ENCODE data around the gene TPPP3. TPM values are rescaled to one million over a fixed set of nuclear protein-coding genes. Genes with fewer than 3 reads are reported as not detected.

TPPP3 gene
- polyA plus RNA-seq, 1 donor = 42.7 TPM

DNA sequence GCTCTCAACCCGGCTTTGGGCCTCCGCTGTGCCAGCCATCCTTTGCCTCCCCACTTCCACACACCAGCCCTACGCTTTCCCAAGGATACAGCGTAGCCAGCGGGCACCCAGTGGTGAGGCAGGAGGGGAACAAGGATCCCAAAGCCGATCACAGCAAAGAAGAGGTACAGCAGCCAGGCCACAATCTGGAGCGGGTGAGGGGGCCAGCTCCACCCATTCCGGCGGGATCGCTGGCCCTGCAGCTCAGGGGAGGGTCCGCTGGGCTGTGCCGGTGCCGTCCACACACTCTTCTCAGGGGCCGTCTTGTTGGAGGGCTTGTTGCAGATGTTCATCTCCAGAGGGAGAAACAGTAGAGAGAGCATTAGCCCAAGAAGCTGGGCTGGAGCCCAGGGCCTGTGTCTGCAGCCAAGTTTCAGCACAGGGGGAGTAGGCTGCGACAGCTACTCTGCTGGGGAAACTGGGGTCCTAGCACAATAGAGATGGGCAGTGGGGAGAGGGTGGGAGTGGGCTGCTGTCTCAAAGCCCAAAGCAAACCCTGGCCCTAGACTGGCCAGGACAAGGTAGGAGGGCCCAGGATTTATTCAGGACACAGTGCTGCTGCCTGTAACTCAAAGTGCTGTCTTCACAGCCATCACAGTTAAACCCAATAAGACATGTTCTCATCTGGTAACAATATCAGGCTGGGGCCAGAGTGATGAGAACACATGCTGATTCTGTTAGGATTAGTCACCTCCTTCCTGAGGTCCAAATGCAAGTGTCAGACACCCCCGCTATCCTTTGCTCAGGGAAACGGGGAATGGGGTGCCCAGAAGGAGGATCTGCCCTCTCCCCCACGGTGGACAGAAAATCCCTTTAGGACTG, 13.0 kb upstream of the TPPP3 start:
- no peak for DNase-seq

DNA sequence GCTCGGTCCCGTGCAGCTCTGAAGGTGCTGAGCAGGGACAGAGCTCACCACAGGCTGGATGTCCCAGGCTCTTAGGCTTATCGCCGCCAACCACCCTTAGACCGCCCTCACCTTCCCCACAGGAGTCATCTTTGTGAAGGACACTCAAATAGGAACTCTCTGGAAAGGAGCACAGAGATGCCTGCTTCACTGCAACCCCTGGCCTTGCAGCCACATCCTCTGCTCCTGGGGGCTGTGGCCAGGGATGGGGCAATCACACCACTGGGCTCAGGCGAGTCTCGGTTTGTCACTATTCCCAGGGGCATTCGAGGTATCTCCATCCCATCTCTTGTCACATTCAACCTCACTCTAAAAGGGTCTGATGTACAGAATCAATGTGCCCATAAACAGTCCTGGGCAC, 12.0 kb upstream of the TPPP3 start:
- no peak for DNase-seq

- DNase-seq = no peak
Observed at GRCh38 chr16:67404740-67405226, 11.5 kb upstream of the TPPP3 start.

DNA sequence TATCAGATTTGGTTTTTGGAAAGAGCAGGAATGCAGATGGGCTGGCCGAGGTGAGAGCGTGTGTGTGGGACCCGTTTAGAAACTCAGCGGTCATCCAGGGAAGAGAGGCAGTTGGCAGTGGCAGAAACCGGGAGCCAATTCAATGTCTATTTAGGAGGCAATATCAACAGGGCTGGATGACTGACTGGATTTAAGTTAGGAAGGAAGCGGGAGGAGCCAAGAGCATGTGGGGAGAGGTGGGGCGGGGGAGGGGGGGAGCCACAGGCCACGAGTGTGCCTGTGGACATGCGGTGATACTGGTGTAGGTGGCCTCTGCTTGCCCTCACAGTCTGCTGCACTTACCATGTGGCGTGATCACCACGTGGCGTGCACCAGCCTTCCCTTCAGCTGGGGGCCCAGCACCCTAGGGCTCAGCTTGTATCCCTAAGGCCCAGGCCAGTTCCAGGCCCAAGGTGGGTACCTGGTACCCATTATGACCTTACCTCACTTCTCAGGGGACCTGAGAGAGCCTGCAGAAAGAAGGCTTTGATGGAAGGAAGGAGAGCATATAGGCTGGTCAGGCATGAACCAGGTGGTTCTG, 10.8 kb upstream of the TPPP3 start:
- DNase-seq = no peak

GRCh38 chr16:67400901-67401300, 7.6 kb upstream of the TPPP3 start:
- DNase-seq = no peak

GRCh38 chr16:67399749-67400704, 6.7 kb upstream of the TPPP3 start:
- DNase-seq = no peak

- peak; percentile 59 for DNase-seq
Observed at GRCh38 chr16:67399218-67399733, 6.0 kb upstream of the TPPP3 start.

DNA sequence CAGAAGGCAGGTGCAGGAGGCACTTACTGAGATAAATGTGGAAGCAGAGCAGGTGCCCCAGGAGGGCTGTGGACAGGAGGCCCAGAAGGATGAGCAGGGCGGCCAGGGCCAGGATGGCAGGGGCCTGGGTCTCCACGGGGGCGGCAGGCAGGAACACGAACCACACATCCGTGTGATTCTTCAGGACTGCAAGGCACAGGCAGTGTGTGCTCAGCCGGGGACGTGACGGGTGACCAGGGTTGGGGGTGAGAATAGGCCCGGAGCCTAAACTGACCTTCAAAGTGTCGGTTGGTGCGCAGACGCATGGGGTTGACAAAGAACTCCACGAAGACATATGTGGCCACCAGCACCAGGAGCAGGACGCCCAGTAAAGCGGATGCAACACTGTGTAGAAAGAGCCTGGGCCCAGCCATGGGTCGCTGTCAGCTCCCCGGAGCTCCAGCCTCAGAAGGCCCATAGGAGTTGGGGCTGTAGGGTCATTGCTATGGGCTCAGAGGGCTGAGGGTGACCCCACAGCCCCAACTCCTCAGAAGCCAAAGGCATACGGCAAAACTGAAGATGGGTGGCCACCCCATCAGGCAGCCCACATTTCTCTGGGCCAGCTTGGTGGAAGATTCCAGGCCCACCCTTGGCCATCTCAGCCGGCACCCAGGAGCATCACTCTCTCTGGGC, 5.4 kb upstream of the TPPP3 start:
- no peak for DNase-seq

DNA sequence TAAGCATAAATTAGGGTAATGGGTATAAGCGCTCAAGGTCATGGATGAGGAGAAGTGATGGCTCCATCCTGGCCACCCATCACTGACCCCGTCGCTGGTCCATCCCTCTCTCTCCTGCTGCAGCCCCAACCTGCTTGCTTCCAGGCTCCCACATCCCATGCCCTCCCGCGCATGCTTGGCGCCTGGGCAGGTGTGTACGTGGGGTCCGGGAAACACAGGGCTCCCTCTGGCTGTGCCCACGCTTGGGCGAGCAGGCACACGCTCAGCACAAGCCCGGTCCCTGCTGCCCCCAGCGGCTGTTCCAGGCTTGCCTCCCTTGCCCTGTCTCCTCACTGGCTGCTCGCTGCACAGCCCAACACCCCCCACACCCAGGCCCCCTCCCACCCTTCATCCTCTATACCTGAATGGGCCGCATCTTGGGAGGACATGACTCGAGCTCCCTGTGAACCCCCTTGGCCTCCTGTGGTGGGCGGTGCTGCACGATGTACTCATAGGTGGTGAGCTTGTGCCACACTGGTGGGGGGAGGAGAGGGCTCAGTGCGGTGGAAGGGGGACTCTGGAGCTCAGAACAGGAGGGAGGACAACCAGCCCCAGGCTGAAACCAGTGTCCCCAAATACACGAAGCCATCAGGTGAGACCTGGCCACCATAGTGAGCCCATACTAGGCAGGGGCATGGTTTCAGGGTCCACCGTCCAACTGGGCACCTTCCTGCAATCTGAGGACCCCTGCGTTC, 4.7 kb upstream of the TPPP3 start:
- DNase-seq = peak; percentile 38

GRCh38 chr16:67397036-67397801, 3.9 kb upstream of the TPPP3 start:
- no peak for DNase-seq

DNA sequence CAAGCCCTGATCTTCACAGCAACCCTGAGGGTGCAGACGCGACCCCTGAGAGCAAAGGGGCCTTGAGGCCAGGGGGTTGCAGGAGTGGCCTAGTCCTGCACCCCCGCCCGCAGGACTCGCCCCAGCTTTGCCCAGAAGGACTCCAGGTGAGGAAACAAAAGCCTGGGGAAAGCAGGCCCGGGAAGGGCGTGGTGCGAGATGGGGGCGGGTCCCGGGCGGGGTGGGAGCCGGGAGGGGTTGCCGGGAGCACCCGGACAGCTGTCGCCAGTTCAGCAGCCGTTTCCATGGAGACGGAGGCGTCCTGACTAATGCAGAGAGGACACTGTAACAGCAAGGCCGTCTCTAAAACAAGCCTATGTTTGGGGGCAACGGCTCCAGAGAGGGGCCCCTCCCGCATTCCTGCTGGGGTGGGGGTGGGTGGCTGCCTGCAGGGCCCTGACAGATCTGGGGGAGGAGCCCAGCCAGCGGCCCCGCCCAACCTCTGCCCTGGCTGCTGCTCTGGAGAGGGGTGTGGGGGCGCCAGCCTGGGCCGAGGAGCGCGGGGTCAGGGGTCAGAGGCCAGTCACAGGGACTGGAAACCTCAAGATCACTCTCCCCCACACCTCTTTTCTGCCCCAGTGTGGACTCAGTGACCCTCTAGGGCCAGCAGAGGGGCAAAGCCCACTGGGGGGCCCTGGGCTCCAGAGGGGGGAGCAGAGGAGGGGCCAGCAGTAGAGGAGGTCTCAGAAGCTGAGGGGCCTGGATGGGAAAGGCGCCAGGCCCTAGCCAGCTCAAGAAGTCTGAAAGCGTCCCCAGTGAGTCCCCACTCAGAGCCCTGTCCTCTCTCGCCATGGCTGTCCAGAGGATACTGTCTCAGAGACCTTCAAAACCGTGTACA, 3.1 kb upstream of the TPPP3 start:
- peak; percentile 88 for DNase-seq

DNA sequence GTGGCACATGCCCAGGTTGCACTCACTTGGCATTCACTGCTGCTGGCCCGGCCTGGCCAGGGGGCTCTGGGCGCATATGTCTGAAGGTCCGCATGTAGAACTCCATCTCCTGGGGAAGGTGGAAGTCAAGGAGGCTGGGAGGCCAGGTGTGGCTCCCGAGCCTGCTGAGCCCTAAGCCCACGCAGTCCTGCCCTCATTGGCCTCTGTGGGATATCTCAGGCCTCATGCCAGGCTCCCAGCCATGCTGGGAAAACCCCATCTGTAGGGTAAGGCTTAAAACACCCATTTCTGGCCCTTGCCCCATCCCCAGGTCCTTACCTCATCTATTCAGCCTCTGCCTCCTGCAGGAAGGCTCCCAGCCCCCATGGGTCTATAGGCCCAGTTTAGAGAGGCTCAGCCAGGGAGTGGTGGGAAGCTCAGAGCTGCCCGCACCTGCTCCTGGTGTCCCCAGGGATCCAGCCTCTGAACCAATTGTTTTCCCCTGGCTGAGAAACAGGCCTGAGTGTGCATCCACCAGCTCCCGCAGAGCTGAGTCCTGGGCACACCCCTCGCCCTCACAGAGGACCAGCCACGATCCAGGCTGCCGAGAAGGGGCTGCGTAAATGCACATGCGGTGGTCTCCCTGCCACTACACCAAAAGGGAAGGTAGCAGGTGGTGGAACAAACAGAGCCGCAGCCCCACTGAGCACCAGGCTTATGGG, 2.3 kb upstream of the TPPP3 start:
- DNase-seq = no peak

DNA sequence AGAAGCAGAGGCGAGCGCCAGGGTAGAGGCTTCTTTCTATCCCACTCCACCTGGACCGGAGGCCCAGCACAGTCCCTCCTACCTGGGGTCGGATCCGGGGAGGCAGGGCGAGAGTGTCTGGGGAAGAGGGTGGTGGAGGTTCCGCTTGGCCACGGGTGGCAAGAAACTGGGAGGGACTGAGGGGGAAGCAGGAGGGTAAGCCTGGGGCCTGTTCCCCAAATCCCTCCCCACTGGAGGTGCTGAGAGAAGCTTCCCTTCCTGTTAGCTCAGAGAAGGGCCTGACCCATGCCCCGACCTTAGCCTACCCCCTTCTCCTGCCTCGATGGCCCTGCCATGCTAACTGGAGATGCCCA, 1.8 kb upstream of the TPPP3 start:
- DNase-seq = no peak

GRCh38 chr16:67394155-67395104, 1.1 kb upstream of the TPPP3 start:
- DNase-seq = no peak

- no peak for DNase-seq
Observed at GRCh38 chr16:67393788-67394154, 473 bp upstream of the TPPP3 start.

- DNase-seq = no peak
Observed at GRCh38 chr16:67392301-67393059, 818 bp downstream of the TPPP3 start.

Data from left kidney (tissue), 2 donors.